ENCODE data around the gene U2AF2. TPM values are rescaled to one million over a fixed set of nuclear protein-coding genes. Genes with fewer than 3 reads are reported as not detected.

Gene U2AF2
- total RNA-seq, 1 experiment from 2014 or later, result 289 TPM

GRCh38 chr19:55723491-55723890, 68.7 kb downstream of the U2AF2 start:
- no peak overlapping the region for H3K4me3 ChIP-seq (ENCODE audit: insufficient read depth, low read depth, low read length)
- no peaks in the 10 kb centered on the region for H3K27me3 ChIP-seq (ENCODE audit: control insufficient read depth, insufficient read depth, low read length)
- H3K36me3 ChIP-seq (replicated peaks; ENCODE audit: control insufficient read depth, insufficient read depth, low read length), result no peaks in the 10 kb centered on the region
- DNase-seq, result no peak

Other genes with a start within 250 kb of the U2AF2 start
- 369 and 380 TPM in 2 replicates for gene UBE2S, start 247.2 kb upstream of the U2AF2 start, total RNA-seq (2014; rRNA removed; shearing (Covaris generic))
- gene SHISA7, start 211.7 kb upstream of the U2AF2 start, total RNA-seq (2014; rRNA removed; shearing (Covaris generic)), result 0.04 and 0.07 TPM in 2 replicates
- 178 and 185 TPM in 2 replicates for gene ISOC2, start 193.4 kb upstream of the U2AF2 start, total RNA-seq (2014; rRNA removed; shearing (Covaris generic))
- 1.6 and 3.7 TPM in 2 replicates for gene C19orf85, start 190.3 kb upstream of the U2AF2 start, total RNA-seq (2014; rRNA removed; shearing (Covaris generic))
- 5.8 and 8.1 TPM in 2 replicates for gene ZNF628, start 178.4 kb upstream of the U2AF2 start, total RNA-seq (2014; rRNA removed; shearing (Covaris generic))
- 56.0 and 71.2 TPM in 2 replicates for gene NAT14, start 169.8 kb upstream of the U2AF2 start, total RNA-seq (2014; rRNA removed; shearing (Covaris generic))
- gene SSC5D, start 166.6 kb upstream of the U2AF2 start, total RNA-seq (2014; rRNA removed; shearing (Covaris generic)), result 0.48 and 0.87 TPM in 2 replicates
- 4.0 and 4.6 TPM in 2 replicates for gene SBK2, start 117.9 kb upstream of the U2AF2 start, total RNA-seq (2014; rRNA removed; shearing (Covaris generic))
- 0.17 and 2.4 TPM in 2 replicates for gene SBK3, start 109.5 kb upstream of the U2AF2 start, total RNA-seq (2014; rRNA removed; shearing (Covaris generic))
- gene ZNF579, start 74.2 kb upstream of the U2AF2 start, total RNA-seq (2014; rRNA removed; shearing (Covaris generic)), result 17.2 and 20.5 TPM in 2 replicates
- gene FIZ1, start 55.5 kb upstream of the U2AF2 start, total RNA-seq (2014; rRNA removed; shearing (Covaris generic)), result 4.3 and 4.7 TPM in 2 replicates
- 11.2 and 13.6 TPM in 2 replicates for gene ZNF524, start 54.7 kb upstream of the U2AF2 start, total RNA-seq (2014; rRNA removed; shearing (Covaris generic))
- 3.5 and 4.9 TPM in 2 replicates for gene ZNF865, start 49.4 kb upstream of the U2AF2 start, total RNA-seq (2014; rRNA removed; shearing (Covaris generic))
- 9.8 and 12.5 TPM in 2 replicates for gene ZNF784, start 30.5 kb upstream of the U2AF2 start, total RNA-seq (2014; rRNA removed; shearing (Covaris generic))
- gene ZNF580, start 14.0 kb upstream of the U2AF2 start, total RNA-seq (2014; rRNA removed; shearing (Covaris generic)), result 16.0 and 25.0 TPM in 2 replicates
- gene ZNF581, start 11.4 kb upstream of the U2AF2 start, total RNA-seq (2014; rRNA removed; shearing (Covaris generic)), result 64.7 and 67.0 TPM in 2 replicates
- 13.2 and 14.4 TPM in 2 replicates for gene CCDC106, start 6.8 kb upstream of the U2AF2 start, total RNA-seq (2014; rRNA removed; shearing (Covaris generic))
- gene EPN1, start 20.2 kb downstream of the U2AF2 start, total RNA-seq (2014; rRNA removed; shearing (Covaris generic)), result 156 and 157 TPM in 2 replicates
- not detected in 2 replicates for gene NLRP9, start 83.4 kb downstream of the U2AF2 start, total RNA-seq (2014; rRNA removed; shearing (Covaris generic))
- gene RFPL4A, start 104.1 kb downstream of the U2AF2 start, total RNA-seq (2014; rRNA removed; shearing (Covaris generic)), result not detected in 2 replicates
- gene RFPL4AL1, start 114.1 kb downstream of the U2AF2 start, total RNA-seq (2014; rRNA removed; shearing (Covaris generic)), result not detected in 2 replicates
- gene NLRP11, start 177.0 kb downstream of the U2AF2 start, total RNA-seq (2014; rRNA removed; shearing (Covaris generic)), result not detected in 2 replicates
- gene NLRP4, start 181.5 kb downstream of the U2AF2 start, total RNA-seq (2014; rRNA removed; shearing (Covaris generic)), result not detected in 2 replicates

Data from H7 (cell line).